AG09309 (cell line): ENCODE data around the gene NSD2.

Source experiments
- DNase-seq: peaks from one replicate; pipeline ENCODE4 v3.0.0-alpha.2; 2010; ENCODE audit warnings: low read depth
- H3K4me3 ChIP-seq: 2 replicates; pipeline ENCODE4 v1.5.1; 2011; ENCODE audit warnings: mild to moderate bottlenecking, low read depth, low read length, moderate library complexity; ENCODE audit not compliant: control insufficient read depth
- CTCF ChIP-seq: IDR thresholded peaks from 2 replicates; pipeline ENCODE4 v1.5.1; 2011; ENCODE audit warnings: mild to moderate bottlenecking, low read depth, low read length, inconsistent platforms; ENCODE audit not compliant: insufficient read depth, control insufficient read depth; ENCODE audit errors: missing control alignments

The NSD2 gene

GRCh38 chr4:1980561-1981041 lies 109.4 kb downstream of the NSD2 start:
- H3K4me3 ChIP-seq: no peak overlapping the region
- TF ChIP-seq CTCF: no peak
- no peak for DNase-seq

- DNase-seq: no peak
- no peak for TF ChIP-seq CTCF
Measured at GRCh38 chr4:1981251-1982058, 110.3 kb downstream of the NSD2 start.

GRCh38 chr4:1982124-1983052 lies 111.2 kb downstream of the NSD2 start:
- no peak for TF ChIP-seq CTCF
- no peak for DNase-seq
- H3K4me3 ChIP-seq: no peak overlapping the region

More at GRCh38 chr4:1981251-1982058, 110.3 kb downstream of the NSD2 start:
- no peak overlapping the region for H3K4me3 ChIP-seq

- no peak for TF ChIP-seq CTCF
Measured at GRCh38 chr4:1983053-1983845, 112.1 kb downstream of the NSD2 start.

GRCh38 chr4:1983846-1984405 lies 112.7 kb downstream of the NSD2 start:
- DNase-seq: no peak
- no peak for TF ChIP-seq CTCF
- H3K4me3 ChIP-seq: no peak overlapping the region

More at GRCh38 chr4:1983053-1983845, 112.1 kb downstream of the NSD2 start:
- H3K4me3 ChIP-seq: no peak overlapping the region
- DNase-seq: no peak
